Occipital lobe (tissue), 2 donors: ENCODE results near the gene UBXN7. TPM values are rescaled to one million over a fixed set of nuclear protein-coding genes. Genes with fewer than 3 reads are reported as not detected.
"Not testable (repeated sequence)": the region's sequence is repeated elsewhere in the genome, so short reads cannot be mapped to it uniquely, and the experiment has no call there.

ENCODE experiments used
- DNase-seq: peaks from one replicate; lab custom pipeline; 2025; lab: John Stamatoyannopoulos, UW
- total RNA-seq: library from RNA; depleted of rRNA; stranded (reverse); fragments of >200 nt; gene quantifications from one replicate; pipeline ENCODE4 v1.2.3, GENCODE V29; 2014

UBXN7 gene
- total RNA-seq, 1 donor from 2014 or later = 65.0 TPM

DNA sequence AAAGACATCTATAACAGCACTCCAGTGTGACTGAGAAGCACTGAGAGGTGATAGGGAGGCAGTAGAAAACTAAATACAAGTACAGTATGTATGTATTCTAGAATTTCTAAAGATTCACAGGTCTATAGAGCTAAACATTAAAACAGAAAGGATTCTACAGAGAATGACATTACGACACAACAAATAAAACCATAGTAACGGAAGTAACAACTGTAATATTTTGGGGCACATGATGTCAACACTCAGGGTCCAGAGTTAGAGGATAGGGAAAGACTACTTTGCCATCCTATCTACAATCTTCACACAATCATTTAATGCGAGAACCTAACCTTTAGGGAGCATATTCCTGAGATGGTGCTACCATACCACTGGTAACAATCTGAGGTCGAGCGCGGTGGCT, 13.6 kb downstream of the UBXN7 start:
- no peak for DNase-seq

DNA sequence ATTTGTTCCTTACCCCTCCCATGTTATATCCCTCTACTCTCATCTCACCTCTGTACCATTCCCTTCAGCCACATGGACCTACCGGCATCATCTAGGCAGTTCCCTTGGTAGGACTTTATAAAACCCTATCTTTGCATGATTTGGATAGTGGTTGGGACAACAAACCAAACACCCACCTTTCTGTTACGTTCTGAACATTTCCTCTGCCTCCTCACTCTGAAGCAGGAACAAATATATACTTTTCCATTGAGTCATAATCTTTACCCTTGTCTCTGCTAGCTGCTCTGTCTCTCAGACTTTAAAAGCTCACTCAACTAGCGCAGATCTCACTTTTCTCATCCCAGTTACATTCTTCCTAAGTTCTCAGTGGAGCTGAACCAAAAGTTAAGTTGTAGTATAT, 17.8 kb downstream of the UBXN7 start:
- no peak for DNase-seq

DNA sequence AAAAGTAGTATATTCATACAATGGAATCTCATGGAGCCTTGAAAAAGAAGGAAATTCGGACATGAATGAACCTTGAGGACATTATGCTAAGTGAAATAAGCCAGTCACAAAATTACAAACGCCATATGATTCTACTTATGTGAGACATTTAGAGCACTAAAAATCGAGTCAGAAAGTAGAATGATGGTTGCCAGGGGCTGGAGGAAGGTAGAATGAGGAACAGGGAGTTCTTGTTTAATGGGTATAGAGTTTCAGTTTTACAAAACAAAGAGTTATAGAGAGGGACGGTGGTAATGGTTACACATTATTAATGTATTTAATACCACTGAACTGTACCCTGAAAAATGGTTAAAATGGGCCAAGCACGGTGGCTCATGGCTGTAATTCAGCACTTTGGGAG, 19.5 kb downstream of the UBXN7 start:
- DNase-seq = no peak

DNA sequence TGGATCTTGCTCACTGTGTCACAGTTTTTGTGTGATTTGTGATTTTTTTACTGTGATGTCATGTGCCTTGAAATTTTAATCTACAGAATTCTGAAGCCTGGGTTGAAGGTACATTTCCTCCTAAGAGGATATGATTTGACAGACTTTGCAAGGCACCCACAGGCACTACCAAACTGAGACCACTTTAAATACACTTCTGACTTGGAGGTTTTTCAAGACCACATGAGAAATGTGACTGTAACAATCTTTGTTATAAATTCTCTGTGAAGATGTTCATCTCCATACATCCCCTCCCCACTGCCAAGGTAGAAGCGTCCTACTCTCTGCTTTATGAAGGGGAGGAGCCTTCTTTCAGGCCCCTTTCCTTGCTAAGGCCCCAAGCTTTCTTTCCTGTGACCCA, 22.8 kb downstream of the UBXN7 start:
- DNase-seq = no peak

DNA sequence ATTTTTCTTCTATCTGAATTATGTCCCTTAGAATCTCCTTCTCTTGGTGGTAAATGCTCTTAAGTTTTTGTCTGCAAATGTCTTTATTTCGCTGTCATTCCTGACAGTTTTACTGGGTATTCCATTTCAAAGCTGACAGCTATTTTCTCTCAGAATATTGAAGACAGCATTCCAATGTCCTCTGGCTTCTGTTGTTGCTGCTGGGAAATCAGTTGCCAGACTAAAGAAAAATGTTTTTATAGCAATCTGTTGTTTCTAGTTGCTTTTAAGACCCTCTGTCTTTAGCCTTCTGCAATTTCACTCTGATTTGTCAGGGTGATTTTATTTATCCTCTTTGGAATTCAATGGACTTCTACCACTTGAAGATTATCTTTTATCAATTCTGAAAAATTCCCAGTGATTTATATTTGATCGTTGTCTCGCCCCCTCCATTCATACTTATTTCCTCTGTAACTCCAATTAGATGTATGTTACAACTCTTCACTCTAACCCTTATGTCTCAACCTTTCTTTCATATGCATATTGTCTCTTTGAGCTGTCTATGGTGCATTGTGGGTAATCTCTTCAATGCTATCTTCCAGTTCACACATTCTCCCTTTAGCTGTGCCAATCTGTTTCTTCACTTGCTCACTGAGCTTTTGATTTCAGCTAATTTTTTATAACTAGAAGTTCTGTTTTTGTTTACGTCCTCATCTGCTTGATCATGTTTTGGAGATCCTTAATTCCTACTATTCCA, 23.5 kb downstream of the UBXN7 start:
- no peak for DNase-seq

DNA sequence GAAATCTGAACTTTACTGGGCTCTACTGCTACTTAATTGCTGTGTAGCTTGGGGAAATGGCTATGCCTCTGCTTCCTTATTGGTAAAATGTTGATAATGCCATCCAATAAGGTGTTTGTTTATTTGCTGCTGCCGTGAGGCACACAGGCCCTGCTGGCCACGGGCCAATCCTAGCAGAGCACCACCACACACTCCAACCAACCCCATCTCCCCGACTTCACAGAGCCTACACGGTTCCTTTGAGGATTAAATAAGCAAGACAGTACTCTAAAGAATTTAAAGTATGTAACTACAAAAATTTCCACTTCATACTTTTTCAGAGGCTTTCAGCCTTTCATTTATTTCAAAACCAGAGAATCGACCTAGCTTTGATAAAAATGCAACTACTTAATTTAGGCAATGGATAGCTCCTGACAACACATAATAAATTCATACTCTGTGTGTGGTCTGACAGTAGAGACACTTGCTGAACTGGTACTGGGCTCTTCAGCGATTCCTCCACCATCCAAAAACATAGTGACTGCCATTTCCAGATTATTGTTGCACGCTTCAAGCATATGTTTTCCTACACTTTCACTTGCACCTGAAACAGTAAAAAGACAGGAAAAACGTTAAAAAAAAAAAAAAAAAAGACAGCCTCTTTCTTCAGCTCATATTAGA, 25.3 kb downstream of the UBXN7 start:
- no peak for DNase-seq

DNA sequence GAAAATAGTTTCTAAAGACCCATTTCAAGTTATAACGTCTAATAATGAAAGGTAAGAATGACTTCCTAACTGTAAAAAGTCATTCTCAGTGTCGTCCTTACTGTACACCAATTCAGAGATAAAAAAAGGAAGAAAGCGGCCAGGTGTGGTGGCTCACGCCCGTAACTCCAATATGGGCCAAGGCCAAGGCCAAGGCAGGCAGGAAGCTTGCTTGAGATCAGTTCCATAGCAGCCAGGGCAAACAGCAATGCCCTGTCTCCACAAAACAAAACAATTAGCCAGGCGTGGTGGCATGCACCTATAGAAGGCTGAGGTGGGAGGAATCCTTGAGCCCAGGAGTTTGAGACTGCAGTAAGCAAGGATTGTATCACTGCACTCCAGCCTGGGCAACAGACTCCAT, 31.9 kb downstream of the UBXN7 start:
- DNase-seq = no peak

DNA sequence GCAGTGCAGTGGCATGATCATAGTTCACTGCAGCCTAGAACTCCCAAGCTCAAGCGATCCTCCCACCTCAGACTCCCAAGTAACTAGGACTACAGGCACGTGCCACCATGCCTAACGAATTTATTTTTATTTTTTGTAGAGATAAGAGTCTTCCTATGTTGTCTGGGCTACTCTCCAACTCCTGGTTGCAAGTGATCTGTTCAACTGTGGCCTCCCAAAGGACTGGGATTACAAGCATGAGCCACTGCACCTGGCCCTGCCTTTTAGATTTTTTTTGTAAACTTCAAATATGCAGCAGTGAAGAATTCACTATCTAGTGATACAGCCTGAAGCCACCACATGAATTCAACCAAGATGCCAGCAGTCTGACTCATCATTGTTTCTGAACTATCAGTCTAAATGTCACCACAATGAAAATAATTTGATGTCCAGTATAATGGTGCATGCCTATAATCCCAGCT, 32.7 kb downstream of the UBXN7 start:
- DNase-seq = no peak

DNA sequence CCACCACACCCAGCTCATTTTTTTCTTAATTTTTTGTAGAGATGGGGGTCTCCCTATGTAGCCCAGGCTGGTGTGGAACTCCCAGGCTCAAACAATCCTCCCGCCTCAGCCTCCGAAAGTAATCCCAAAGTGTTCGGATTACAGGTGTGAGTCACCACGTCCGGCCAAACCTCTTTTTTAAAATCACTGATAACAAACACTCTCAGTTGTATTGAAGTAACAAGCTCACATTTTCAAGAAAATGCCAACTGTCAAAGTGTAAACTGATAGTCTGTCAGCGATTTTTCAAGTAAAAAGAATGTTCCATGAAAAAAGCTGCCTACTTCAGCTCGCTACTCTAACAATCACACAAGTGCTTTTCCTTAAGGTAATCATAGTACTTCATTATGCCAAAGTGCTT, 33.4 kb downstream of the UBXN7 start:
- no peak for DNase-seq

DNA sequence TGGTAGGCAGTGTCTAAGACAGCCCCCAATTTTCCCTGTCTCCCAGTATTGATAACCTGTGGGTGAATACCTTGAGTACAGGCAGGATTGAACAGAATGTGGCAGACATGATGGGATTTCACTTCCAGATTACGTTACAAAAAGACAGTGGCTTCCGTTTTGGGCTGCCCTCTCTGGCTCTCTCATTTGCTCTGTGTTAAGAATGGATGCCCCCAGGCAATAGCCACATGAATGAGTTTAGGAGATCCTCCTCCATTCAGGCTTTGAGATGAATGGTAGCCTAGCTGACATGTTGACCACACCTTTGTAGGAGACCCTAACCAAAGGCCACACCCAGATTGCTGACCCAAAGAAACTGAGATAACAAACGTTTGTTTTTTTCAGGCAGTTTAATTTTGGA, 34.3 kb downstream of the UBXN7 start:
- DNase-seq = no peak

DNA sequence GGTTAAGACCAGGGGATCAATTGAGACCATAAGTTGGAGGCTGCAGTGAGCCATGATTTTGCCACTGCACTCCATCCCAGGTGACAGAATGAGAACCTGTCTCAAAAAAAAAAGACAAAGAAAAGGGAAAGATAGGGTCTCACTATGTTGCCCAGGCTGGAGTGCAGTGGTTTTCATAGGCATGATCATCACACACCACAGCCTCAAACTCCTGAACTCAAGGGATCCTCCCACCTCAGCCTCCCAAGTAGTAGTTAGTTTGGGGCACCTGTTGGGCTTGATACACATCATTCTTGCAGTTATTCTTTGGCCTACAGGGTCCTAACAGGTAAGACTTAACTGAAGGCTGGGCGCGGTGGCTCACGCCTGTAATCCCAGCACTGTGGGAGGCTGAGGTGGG, 42.1 kb downstream of the UBXN7 start:
- no peak for DNase-seq

DNA sequence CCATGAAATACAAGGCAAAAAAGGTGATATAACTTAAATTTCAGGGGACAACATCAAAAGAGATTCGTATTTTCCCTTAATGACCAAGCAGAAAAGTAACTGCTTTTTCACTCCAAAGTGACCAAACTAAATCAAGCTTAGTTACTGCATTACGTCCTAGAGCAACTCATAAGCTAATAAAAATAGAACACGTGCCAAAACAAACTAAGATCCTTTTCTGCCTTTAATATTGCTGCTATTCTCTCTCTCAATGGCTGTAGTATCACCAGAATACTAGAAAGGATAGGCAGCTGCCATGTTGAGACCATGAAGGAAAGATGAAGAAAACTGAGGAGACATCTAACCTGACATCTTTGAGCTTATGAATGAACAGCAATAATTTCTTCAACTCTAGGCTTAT, 43.3 kb downstream of the UBXN7 start:
- DNase-seq = no peak

DNA sequence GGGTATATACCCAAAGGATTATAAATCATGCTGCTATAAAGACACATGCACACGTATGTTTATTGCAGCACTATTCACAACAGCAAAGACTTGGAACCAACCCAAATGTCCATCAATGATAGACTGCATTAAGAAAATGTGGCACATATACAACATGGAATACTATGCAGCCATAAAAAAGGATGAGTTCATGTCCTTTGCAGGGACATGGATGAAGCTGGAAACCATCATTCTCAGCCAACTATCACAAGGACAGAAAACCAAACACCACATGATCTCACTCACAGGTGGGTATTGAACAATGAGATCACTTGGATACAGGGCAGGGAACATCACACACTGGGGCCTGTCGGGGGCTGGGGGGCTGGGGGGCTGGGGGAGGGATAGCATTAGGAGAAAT, 44.3 kb downstream of the UBXN7 start:
- DNase-seq = not testable (repeated sequence)

DNA sequence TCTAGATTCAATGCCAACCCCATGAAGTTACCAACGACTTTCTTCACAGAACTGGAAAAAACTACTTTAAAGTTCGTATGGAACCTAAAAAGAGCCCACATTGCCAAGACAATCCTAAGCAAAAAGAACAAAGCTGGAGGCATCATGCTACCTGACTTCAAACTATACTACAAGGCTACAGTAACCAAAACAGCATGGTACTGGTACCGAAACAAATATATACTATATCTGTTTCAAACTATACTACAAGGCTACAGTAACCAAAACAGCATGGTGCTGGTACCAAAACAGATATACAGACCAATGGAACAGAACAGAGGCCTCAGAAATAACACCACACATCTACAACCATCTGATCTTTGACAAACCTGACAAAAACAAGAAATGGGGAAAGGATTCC, 45.4 kb downstream of the UBXN7 start:
- DNase-seq = not testable (repeated sequence)

DNA sequence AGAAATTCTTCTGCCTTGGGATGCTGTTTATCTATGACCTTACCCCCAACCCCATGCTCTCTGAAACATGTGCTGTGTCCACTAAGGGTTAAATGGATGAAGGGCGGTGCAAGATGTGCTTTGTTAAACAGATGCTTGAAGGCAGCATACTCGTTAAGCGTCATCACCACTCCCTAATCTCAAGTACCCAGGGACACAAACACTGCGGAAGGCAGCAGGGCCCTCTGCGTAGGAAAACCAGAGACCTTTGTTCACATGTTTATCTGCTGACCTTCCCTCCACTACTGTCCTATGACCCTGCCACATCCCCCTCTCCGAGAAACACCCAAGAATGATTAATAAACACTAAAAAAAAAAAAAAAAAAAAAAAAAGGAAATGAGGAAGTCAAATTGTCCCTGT, 46.2 kb downstream of the UBXN7 start:
- not testable (repeated sequence) for DNase-seq

DNA sequence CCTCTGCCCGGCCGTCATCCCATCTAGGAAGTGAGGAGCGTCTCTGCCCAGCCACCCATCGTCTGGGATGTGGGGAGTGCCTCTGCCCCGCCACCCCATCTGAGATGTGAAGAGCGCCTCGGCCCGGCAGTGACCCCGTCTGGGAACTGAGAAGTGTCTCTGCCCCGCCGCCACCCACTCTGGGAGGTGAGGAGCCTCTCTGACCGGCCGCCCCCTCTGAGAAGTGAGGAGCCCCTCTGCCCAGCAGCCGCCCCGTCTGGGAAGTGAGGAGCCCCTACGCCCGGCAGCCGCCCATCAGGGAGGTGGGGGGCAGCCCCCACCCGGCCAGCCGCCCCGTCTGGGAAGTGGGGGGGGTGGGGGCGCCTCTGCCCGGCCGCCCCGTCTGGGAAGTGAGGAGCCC, 46.8 kb downstream of the UBXN7 start:
- not testable (repeated sequence) for DNase-seq

DNA sequence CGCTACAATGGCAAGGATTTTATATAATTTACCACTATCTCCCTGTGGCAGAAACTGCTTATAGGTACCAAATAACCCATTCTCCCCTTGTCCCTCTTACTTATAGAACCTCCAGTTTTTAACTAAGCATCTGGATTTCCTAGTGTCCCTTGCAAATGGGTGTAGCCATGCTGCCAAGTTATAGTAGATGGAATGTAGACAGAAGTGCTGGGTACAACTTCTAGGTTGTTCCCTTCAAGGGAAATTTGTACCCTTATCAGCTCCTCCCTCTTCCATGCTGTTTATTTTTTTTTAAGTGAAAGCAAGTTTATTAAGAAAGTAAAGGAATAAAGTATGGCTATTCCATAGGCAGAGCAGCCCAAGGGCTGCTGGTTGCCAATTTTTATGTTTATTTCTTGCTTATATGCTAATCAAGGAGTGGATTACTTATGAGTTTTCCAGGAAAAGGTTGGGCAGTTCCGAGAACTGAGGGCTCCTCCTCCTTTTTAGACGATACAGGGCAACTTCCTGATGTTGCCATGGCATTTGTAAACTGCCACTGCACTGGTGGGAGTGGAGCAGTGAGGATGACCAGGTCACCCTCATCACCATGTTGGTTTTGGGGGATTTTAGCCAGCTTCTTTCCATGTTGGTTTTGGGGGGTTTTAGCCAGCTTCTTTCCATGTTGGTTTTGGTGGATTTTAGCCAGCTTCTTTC, 53.9 kb downstream of the UBXN7 start:
- DNase-seq = no peak

DNA sequence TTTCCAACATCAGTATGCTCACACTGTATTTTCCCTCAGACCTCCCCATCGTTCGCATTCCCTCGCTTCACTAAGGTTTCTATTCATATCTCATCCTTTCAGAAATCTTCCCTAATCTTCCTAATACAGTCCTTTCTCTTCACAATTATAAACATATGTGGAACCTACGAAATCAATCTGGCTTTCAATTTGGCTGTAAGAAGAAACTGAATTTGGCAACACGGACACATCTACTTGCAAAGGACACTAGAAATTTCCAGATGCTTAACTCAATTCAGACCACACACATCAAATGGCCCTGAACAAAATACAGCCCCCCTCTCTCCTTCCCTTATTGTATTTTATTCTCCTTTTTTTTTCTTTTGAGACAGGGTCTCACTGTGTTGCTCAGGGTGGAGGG, 54.9 kb downstream of the UBXN7 start:
- DNase-seq = no peak

DNA sequence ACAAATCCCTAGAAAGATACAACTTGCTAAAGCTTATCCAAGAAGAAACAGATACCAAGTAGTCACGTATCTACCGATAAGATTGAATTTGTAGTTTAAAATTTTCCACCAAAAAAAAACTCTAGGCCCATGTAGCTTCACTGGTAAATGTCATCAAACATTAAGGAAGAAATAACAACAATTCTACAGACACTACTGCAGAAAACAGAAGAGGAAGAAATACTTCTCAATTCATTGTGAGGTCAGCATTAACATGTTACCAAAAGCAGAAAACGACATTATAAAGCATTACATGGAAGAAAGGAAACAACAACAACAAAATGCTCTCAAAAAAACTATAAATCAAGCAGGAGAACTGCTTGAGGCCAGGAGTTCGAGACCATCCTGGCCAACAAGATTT, 66.5 kb downstream of the UBXN7 start:
- DNase-seq = no peak

DNA sequence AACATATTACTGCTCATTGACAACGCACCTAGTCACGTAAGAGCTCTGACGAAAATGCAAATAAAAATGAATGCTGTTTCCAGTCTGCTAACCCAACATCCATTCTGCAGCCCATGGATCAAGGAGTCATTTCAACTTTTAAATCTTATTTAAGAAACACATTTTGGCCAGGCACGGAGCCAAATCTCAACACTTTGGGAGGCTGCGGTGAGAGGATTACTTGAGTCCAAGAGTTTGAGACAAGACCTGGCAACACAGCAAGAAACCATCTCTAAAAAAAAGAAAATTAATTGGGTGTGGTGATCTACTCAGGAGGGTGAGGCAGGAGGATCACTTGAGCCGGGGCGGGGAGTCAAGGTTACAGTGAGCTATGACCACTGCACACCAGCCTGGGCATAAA, 71.6 kb downstream of the UBXN7 start:
- no peak for DNase-seq

DNA sequence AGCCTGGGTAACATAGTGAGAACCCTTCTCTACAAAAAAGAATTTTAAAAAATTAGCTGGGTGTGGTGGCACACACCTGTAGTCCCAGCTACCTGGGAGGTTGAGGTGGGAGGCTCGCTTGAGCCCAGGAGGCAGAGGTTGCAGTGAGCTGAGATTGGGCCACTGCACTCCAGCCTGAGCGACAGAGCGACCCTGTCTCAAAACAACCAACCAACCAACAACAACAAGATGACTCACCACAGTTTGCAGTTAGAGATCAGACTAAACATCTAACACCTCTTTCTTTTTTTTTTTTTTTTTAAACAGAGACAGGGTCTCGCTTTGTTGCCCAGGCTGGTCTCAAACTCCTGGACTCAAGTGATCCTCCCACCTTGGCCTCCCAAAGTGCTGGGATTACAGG, 73.7 kb downstream of the UBXN7 start:
- DNase-seq = not testable (repeated sequence)

DNA sequence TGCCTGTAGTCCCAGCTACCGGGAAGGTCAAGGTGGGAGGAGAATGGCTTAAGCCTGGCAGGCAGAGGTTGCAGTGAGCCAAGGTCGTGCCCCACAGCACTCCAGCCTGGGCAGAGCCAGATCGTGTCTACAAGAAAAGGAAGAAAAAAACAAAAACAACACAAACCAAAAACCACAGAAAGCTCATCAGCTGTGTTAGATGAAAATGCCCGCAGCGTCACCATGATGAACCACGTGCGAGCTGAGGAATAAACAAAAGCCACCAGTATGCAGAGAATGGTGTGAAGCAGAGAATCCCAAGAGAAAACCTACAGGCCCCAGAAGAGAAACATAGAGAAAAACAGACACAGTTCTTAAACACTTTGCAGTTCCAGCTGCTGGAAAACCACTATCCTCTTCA, 74.3 kb downstream of the UBXN7 start:
- no peak for DNase-seq

DNA sequence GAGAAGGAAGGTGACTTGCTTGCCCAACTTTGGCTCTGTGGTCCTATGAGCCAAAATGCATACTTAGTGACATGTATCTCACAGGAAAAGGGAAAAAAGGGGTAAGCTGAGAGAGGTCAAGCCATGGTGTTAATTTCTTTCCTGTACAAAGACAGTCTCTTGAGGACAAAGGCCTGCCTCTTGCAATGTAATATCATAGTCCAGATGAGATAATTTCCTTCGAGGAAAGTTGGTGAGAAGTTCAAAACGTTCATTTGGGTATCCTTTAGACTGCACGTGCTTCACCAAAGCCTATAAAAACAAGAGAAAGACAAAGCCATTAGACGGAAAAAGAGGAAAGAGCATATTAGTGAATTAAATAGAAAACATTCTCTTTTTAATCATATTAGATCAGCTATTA, 75.7 kb downstream of the UBXN7 start:
- no peak for DNase-seq
